Non-pigmented ciliary epithelial cell (primary cell): Measurements from ENCODE around the gene MBD4.

ENCODE experiments used
- DNase-seq: peaks from one replicate; pipeline ENCODE4 v3.0.0-alpha.2; 2010; ENCODE audit warnings: low read depth

Gene MBD4

GRCh38 chr3:129463094-129463493, 23.3 kb upstream of the MBD4 start:
- DNase-seq: no peak

DNA sequence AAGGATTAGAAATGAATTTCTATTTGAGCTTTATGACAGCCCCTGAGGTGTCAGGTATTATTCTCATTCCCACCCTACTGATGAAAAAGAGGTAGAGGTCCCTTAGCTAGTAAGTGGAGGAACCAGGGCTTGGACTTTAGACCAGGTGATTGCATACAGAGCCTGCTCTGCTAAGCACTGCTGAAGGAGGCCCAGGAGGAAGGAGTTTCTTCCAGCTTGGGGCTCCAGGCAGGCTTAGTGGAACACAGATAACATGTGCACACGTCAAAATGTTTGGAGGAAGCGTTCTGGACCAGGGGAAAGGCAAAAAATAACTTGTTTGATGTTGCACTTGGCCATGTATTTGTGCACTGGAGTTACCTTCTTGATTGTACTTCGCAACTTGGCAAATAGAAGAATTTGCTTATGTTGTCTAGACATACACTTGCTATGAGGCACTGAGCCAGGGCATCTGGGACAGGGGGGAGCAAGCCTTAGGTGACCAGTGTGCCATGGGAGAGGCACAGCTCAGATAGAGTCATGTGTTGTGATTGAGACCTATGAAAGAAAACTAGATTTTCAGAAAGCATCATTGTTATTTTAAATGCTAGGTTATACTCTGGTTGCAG, 22.7 kb upstream of the MBD4 start:
- no peak for DNase-seq

- no peak for DNase-seq
Measured at GRCh38 chr3:129461461-129462146, 21.9 kb upstream of the MBD4 start.

DNA sequence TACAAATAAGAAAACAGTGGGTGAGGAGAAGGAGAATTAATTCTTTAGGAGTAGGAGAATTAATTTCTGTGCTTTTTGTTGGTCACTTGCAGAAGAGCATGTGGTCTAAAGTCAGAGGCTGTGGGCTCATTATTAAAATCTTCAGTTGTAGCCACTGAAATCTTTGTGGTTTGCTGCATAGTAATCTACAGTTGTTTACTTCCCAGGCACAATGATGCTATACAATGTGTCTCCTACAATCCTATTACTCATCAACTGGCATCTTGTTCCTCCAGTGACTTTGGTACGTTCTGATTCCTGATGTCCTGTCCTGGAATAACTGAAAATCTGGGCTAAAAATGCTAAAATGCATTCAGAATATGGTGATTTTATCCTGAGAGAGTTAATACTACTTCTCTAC, 21.3 kb upstream of the MBD4 start:
- DNase-seq: no peak

- DNase-seq: no peak
Measured at GRCh38 chr3:129460572-129460971, 20.8 kb upstream of the MBD4 start.

GRCh38 chr3:129460155-129460554, 20.4 kb upstream of the MBD4 start:
- no peak for DNase-seq

- DNase-seq: no peak
Measured at GRCh38 chr3:129453732-129454131, 14.0 kb upstream of the MBD4 start.

GRCh38 chr3:129449279-129450115, 9.7 kb upstream of the MBD4 start:
- no peak for DNase-seq

- DNase-seq: no peak
Measured at GRCh38 chr3:129448186-129448895, 8.6 kb upstream of the MBD4 start.

DNA sequence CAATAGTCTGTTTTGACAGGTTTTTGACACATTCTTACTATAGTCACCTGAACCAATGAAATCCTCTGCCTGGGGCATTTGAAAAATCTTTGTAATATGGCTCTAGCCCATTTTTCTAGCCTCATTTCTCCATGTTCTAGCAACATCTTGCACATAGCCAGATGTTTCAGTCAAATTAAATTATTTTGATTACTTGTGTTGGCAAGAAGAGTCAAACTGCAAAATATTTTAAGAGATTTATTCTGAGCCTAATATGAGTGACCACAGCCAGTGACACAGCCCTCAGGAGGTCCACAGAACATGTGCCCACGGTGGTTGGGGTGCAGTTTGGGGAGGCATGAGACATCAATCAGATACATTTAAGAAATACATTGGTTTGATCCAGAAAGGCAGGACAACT, 7.2 kb upstream of the MBD4 start:
- no peak for DNase-seq

GRCh38 chr3:129445471-129445870, 5.7 kb upstream of the MBD4 start:
- DNase-seq: no peak

DNA sequence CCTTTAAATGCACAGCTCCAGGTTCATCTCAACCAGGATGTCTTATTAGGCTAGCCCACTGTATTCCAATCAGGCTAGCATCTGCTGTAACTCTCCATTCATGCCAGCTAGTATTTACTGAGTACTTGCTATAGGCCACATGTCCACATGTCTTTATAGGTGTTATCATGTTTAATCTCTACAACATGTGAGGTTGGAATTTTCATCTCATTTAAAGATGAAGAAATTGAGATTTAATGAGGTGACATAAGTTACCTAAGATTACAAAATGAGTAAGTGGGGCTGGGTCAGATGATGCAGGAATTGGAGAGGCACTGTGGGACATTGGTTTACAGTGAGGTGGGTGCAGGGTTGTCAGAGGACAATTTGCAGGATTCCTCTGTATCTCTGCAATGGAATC, 3.2 kb upstream of the MBD4 start:
- no peak for DNase-seq

DNA sequence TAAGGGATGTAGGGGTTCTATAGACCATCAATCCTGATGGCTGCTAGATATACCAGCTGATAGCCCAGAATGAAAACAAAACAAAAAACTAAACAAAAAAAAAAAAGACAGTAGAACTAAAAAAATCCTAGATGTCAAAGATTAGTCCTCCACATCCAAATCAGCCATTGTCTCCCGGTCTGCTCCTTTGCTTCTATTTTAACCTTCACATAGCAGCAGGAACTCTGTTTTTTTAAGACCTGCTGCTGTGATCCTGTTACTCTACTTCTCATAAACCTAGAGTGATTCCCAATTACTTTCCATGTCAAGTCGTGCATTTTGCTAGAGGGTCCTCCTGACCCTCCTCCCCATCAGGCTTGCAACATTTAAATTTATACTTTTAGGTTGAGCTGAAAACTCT, 2.7 kb upstream of the MBD4 start:
- no peak for DNase-seq

- DNase-seq: no peak
Measured at GRCh38 chr3:129441782-129442181, 2.0 kb upstream of the MBD4 start.

DNA sequence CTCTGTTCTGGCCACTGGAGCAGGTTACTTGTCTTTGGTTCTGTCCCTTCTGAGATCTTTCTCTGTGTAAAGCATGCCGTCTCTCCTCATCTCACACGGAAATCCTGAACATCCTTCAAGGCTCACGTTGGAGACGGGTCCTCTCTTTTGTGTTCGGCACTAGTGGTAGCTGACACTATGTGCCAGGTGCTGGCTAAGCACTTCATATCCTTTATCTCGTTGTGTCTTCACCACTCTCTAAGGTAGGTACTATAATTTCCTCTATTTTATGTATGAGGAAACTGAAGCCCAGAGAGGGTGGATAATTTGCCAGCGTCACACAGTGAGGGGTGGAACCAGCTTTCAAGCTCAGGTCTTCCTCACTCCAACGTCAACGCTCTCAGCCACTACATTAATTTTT, 1.5 kb upstream of the MBD4 start:
- no peak for DNase-seq

DNA sequence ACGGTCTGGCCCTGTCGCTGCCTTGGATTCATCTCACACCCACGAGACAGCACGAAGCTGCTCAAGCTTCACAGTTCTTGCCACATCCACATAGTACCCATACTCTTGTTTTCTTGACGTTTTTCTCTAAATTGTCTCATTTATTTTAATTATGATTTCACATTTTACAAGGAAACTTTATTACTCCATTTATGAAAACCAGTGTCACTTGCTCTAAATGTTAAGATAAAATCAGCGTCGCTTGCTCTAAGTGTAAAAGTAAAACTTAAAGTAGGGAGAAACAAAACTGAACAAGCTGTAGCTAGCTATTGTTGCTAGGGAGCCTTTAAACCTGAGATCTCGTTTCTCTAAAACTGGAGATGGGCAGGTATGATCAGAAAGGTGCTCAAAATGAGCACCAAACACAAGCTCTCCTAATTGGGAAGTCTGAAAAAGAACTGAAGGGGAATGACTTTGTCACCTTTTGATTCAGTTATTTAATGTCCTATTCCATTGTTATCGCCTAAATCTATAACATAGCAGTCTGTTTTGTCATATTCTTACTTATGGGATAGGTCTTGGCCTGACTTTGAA, 956 bp upstream of the MBD4 start:
- DNase-seq: no peak

- no peak for DNase-seq
Measured at GRCh38 chr3:129439226-129439816, 427 bp downstream of the MBD4 start.

GRCh38 chr3:129435367-129435766, 4.4 kb downstream of the MBD4 start:
- DNase-seq: no peak

DNA sequence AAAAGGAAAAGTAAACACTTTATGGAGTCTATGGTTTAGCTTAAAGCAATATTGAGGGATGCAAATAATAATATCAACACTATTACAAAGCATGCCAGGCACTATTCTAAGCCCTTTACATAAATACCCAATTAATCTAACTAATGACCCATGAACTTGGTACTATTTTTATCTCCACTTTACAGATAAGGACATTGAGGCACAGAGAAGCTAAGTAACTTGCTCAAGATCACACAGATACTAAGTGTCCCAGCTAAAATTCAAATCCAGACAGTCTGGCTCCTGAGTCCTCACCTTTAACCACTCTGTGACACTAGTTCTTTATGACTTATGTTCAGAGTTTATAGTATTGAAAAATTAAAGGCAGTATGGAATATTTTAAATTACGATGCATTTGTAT, 5.6 kb downstream of the MBD4 start:
- no peak for DNase-seq

DNA sequence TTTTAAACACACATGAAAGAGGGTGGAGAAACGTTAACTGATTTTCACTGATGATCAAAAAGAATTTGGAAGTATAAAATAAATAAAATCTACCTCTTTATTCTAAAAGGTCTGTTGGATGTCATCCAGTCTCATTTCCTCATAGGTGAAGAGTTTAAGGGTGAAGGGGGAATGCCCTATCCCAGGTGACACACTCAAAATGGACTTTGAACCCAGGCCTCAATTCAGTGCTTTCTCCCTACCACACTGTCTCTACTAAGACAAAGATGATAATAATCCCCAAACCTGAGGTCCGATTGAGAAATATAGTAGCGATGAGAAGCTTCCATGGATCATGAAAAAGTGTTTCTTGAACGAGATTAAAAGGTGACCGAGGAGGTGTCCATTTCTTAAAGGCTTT, 6.2 kb downstream of the MBD4 start:
- DNase-seq: no peak

DNA sequence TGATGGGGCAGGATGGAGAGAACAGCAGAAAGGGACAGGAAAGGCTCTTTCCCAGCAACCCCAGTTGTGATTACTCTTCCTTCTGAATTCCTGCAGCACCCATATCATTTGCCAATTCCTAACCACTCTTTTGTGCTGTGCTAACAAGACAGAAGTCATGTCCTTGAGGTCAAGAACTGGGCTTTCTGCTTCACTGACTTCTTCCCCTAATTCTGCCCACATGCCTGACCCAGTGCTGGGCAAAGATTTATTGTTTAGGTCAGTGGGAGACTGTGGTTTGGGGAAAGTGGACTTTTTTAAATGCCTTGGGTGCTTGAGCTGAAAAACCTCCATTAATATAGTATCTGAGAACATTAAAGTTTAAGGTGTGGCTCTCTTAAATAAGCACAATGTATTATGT, 7.1 kb downstream of the MBD4 start:
- DNase-seq: no peak

DNA sequence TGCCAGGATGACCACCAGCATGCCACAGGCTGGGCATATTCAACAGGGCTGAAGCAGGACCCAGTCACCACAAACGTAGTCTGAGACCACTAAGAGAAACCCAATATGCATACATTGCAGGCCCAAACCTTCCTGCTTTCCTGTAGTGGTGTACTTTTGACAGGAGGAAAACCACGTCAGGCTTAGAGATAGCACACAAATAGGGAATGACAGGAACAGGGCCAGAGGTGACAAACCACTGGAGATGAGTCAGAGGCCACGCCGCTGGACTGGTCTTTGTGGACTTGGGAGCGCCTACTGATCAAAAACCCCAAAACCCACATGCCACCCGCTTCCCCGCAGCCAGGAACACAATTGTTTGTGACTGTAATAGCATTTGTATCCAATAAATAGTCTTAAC, 7.7 kb downstream of the MBD4 start:
- no peak for DNase-seq
